OCI-LY3 (cell line): Measurements from ENCODE around the gene UBQLN4.

Experiments used
- EZH2phosphoT487 ChIP-seq: fragments of 200-600 bp; shearing (Covaris generic); IDR thresholded peaks from 2 replicates; pipeline ENCODE4 v1.6.1; 2018; ENCODE audit warnings: antibody characterized with exemption, mixed run types, low read depth
- TF ChIP-seq, protein P1 (sequence below): fragments of 200-600, 300-600 bp; sonication (generic); IDR thresholded peaks from 2 replicates; pipeline ENCODE4 v1.5.1; 2014; ENCODE audit warnings: antibody characterized with exemption, low read length, low read depth

DNA sequence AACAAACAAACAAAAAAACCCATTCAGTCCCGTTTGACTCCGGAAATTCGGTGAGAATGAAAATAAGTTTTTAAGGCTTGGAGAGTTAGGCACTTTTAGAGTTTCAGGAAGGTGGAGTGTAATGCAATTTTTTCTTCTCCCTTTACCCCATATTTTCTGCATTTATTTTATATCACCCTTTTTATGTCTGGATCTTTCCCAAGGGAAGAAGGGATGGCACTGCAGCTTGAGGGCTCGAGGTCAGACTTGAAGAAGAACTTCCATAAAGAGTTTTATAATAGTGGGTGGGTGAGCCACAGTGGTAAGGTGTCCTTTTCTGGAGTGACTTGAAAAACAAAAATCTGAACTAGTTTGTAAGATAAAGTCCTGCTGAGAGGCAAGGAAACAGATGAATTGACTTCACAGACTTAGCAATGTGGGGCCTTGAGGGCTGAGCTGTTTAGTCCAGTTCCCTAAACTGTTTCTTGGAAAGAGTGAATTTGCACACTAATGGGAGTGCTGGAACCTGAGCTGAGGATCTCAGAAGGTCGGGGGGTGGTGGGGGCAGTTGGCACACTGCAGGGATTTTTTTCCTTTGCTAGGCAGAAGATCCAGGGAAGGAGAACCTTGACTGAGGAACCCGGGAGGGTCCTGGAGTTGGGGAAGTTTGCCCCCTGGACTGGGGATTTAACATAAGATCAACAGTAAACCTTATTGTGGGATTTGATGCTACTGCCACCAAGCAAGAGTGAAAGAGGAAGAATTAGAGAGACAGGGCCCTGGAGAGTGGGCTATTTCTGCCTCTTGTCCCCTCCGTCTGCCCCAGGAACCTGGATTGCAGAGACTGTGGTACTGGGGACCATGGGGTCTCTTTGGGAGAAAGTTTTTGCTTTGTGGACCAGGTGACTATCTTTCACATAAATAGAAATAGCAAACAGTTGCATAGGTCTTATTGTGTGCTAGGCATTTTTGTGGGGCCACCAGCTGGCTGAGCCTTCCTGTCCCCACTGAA is 30.5 kb upstream of the UBQLN4 start:
- TF ChIP-seq, protein P1, sequence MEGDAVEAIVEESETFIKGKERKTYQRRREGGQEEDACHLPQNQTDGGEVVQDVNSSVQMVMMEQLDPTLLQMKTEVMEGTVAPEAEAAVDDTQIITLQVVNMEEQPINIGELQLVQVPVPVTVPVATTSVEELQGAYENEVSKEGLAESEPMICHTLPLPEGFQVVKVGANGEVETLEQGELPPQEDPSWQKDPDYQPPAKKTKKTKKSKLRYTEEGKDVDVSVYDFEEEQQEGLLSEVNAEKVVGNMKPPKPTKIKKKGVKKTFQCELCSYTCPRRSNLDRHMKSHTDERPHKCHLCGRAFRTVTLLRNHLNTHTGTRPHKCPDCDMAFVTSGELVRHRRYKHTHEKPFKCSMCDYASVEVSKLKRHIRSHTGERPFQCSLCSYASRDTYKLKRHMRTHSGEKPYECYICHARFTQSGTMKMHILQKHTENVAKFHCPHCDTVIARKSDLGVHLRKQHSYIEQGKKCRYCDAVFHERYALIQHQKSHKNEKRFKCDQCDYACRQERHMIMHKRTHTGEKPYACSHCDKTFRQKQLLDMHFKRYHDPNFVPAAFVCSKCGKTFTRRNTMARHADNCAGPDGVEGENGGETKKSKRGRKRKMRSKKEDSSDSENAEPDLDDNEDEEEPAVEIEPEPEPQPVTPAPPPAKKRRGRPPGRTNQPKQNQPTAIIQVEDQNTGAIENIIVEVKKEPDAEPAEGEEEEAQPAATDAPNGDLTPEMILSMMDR: no peak
- no peak for TF ChIP-seq EZH2phosphoT487
